Measurements from ENCODE around the gene BCLAF1. TPM values are rescaled to one million over a fixed set of nuclear protein-coding genes. Genes with fewer than 3 reads are reported as not detected.
"Not testable (repeated sequence)": the region's sequence is repeated elsewhere in the genome, so short reads cannot be mapped to it uniquely, and the experiment has no call there.

BCLAF1 gene
- total RNA-seq, 1 donor from 2014 or later: 221 TPM

- DNase-seq: no peak
Observed at GRCh38 chr6:136309729-136310311, 20.2 kb upstream of the BCLAF1 start.

- DNase-seq: no peak
Observed at GRCh38 chr6:136309171-136309570, 19.5 kb upstream of the BCLAF1 start.

- not testable (repeated sequence) for DNase-seq
Observed at GRCh38 chr6:136308469-136308868, 18.8 kb upstream of the BCLAF1 start.

GRCh38 chr6:136307351-136307750, 17.7 kb upstream of the BCLAF1 start:
- DNase-seq: no peak

GRCh38 chr6:136306466-136306865, 16.8 kb upstream of the BCLAF1 start:
- DNase-seq: peak; percentile 35

GRCh38 chr6:136304410-136304809, 14.8 kb upstream of the BCLAF1 start:
- no peak for DNase-seq

- no peak for DNase-seq
Observed at GRCh38 chr6:136303516-136303915, 13.9 kb upstream of the BCLAF1 start.

- no peak for DNase-seq
Observed at GRCh38 chr6:136294621-136295020, 5.0 kb upstream of the BCLAF1 start.

GRCh38 chr6:136290410-136291010, 864 bp upstream of the BCLAF1 start:
- peak; percentile 63 for DNase-seq

GRCh38 chr6:136289327-136289578, 393 bp downstream of the BCLAF1 start:
- peak; percentile 77 for DNase-seq

- DNase-seq: peak; percentile 58
Observed at GRCh38 chr6:136288566-136289326, 900 bp downstream of the BCLAF1 start.

- no peak for DNase-seq
Observed at GRCh38 chr6:136284909-136285308, 4.7 kb downstream of the BCLAF1 start.

GRCh38 chr6:136282906-136283305, 6.7 kb downstream of the BCLAF1 start:
- DNase-seq: no peak

- DNase-seq: no peak
Observed at GRCh38 chr6:136280032-136280609, 9.5 kb downstream of the BCLAF1 start.

- DNase-seq: no peak
Observed at GRCh38 chr6:136274062-136274461, 15.6 kb downstream of the BCLAF1 start.

- no peak for DNase-seq
Observed at GRCh38 chr6:136265101-136265500, 24.5 kb downstream of the BCLAF1 start.

- DNase-seq: no peak
Observed at GRCh38 chr6:136262940-136263339, 26.7 kb downstream of the BCLAF1 start.

GRCh38 chr6:136254851-136255466, 34.7 kb downstream of the BCLAF1 start:
- no peak for DNase-seq

GRCh38 chr6:136253734-136254133, 35.9 kb downstream of the BCLAF1 start:
- DNase-seq: no peak

GRCh38 chr6:136252441-136252840, 37.2 kb downstream of the BCLAF1 start:
- DNase-seq: no peak

- no peak for DNase-seq
Observed at GRCh38 chr6:136251394-136251793, 38.3 kb downstream of the BCLAF1 start.

- no peak for DNase-seq
Observed at GRCh38 chr6:136250686-136251008, 39.0 kb downstream of the BCLAF1 start.
